HCT116 (cell line): ENCODE results near the gene LRRFIP2. TPM values are rescaled to one million over a fixed set of nuclear protein-coding genes. Genes with fewer than 3 reads are reported as not detected.

Experiments used
- ATAC-seq: fragments of 200-7000 bp; cut with Tn5 transposase; 2 replicates; pipeline ENCODE4 v1.9.1; 2020; ENCODE audit warnings: mild to moderate bottlenecking, moderate library complexity
- BruUV-seq: library from RNA; stranded (reverse); fragments of 400-500 nt; replicated peaks from 2 replicates; lab custom pipeline; 2021; lab: Mats Ljungman, UMichigan
- CTCF ChIA-PET: fragments of 300-600 bp; sonication (Branson Sonifier 250); formaldehyde crosslinking; loops from one replicate; lab custom pipeline; 2021; ENCODE audit warnings: antibody characterized with exemption; lab: Charles Lee
- POLR2A ChIA-PET: fragments of 300-600, 350-600 bp; sonication (Branson Sonifier 250); formaldehyde crosslinking; loops from one replicate; lab custom pipeline; 2021; ENCODE audit warnings: antibody characterized with exemption; lab: Charles Lee
- RAD21 ChIA-PET, 2 experiments: fragments of 300-600 bp; sonication (Branson Sonifier 250); formaldehyde crosslinking; loops; one replicate each; lab custom pipeline; 2023; ENCODE audit warnings: low total read pairs in 2 of 2; ENCODE audit not compliant: uncharacterized antibody in 2 of 2, unreplicated experiment in 2 of 2, low non-redundant PET in 1 of 2; lab: Charles Lee
- DNase-seq: peaks from one replicate; pipeline ENCODE4 v3.0.0-alpha.2; 2010; ENCODE audit warnings: low read depth, low spot score
- H2AFZ ChIP-seq: fragments of 200-600 bp; shearing (Covaris generic), sonication (generic); 2 replicates; pipeline ENCODE4 v1.6.1; 2017; ENCODE audit warnings: low read depth, mixed run types, mixed read lengths, antibody characterized with exemption, low read length; ENCODE audit not compliant: poor library complexity, severe bottlenecking
- H3K27ac ChIP-seq: 2 replicates; pipeline ENCODE4 v1.5.1; 2012; ENCODE audit warnings: low read depth, low read length
- H3K27me3 ChIP-seq: fragments of 200-600 bp; sonication (generic); 2 replicates; pipeline ENCODE4 v1.6.1; 2016; ENCODE audit warnings: mixed run types, low read length, mixed read lengths; ENCODE audit not compliant: insufficient read depth
- H3K36me3 ChIP-seq, 2 experiments: fragments of 200-500 bp in 1 of 2; fragments of 200-600 bp in 1 of 2; sonication (Bioruptor generic) in 1 of 2; sonication (generic) in 1 of 2; 2 replicates each; pipeline versions ENCODE4 v1.5.1 to v1.6.1; 2014 to 2016; ENCODE audit warnings: low read length in 2 of 2, inconsistent platforms in 1 of 2, mixed read lengths in 1 of 2, mixed run types in 1 of 2; ENCODE audit not compliant: insufficient read depth in 2 of 2, control insufficient read depth in 1 of 2
- H3K4me1 ChIP-seq, 2 experiments: fragments of 200-600 bp in 1 of 2; sonication (generic) in 1 of 2; 2 replicates each; pipeline versions ENCODE4 v1.5.1 to v1.6.1; 2012 to 2017; ENCODE audit warnings: low read length in 2 of 2, inconsistent platforms in 1 of 2, mild to moderate bottlenecking in 1 of 2, mixed read lengths in 1 of 2, mixed run types in 1 of 2, moderate library complexity in 1 of 2; ENCODE audit not compliant: insufficient read depth in 2 of 2, control insufficient read depth in 1 of 2
- H3K4me2 ChIP-seq: fragments of 200-600 bp; sonication (generic); 2 replicates; pipeline ENCODE4 v1.6.1; 2017; ENCODE audit warnings: mixed run types, low read length, mixed read lengths
- H3K4me3 ChIP-seq, 2 experiments: fragments of 200-600 bp in 1 of 2; sonication (generic) in 1 of 2; replicated peaks in 1 of 2; 2 replicates each; pipeline ENCODE4 v1.5.1; 2011 to 2016; ENCODE audit warnings: low read length in 2 of 2, control low read depth in 1 of 2, low read depth in 1 of 2, mild to moderate bottlenecking in 1 of 2, mixed read lengths in 1 of 2, mixed run types in 1 of 2
- H3K79me2 ChIP-seq: fragments of 200-600 bp; sonication (generic); 2 replicates; pipeline ENCODE4 v1.6.1; 2017; ENCODE audit warnings: mild to moderate bottlenecking, mixed run types, low read length, moderate library complexity, mixed read lengths; ENCODE audit not compliant: insufficient read depth
- H3K9ac ChIP-seq: fragments of 200-600 bp; sonication (generic); 2 replicates; pipeline ENCODE4 v1.6.1; 2016; ENCODE audit warnings: low read length, mixed read lengths
- H3K9me2 ChIP-seq: fragments of 200-600 bp; sonication (generic), shearing (Covaris generic); 2 replicates; pipeline ENCODE4 v1.6.1; 2017; ENCODE audit warnings: mixed run types, mild to moderate bottlenecking, moderate library complexity; ENCODE audit not compliant: insufficient read depth
- H3K9me3 ChIP-seq, 2 experiments: fragments of 200-500 bp in 1 of 2; fragments of 200-600 bp in 1 of 2; sonication (Bioruptor generic) in 1 of 2; sonication (generic) in 1 of 2; 2 replicates each; pipeline ENCODE4 v1.6.1; 2014 to 2017; ENCODE audit warnings: low read length in 2 of 2, mixed read lengths in 2 of 2, inconsistent platforms in 1 of 2, low read depth in 1 of 2, mild to moderate bottlenecking in 1 of 2, mixed run types in 1 of 2, moderate library complexity in 1 of 2; ENCODE audit not compliant: control insufficient read depth in 1 of 2, insufficient read depth in 1 of 2
- H4K20me1 ChIP-seq: fragments of 200-600 bp; sonication (generic), shearing (Covaris generic); 2 replicates; pipeline ENCODE4 v1.6.1; 2017; ENCODE audit warnings: mixed run types, mild to moderate bottlenecking, moderate library complexity; ENCODE audit not compliant: insufficient read depth
- ATF3 ChIP-seq: IDR thresholded peaks from 2 replicates; pipeline ENCODE4 v1.6.1; 2012
- CBX3 ChIP-seq: IDR thresholded peaks from 2 replicates; pipeline ENCODE4 v1.6.1; 2012; ENCODE audit warnings: low read depth
- CEBPB ChIP-seq: IDR thresholded peaks from 2 replicates; pipeline ENCODE4 v1.6.1; 2012; ENCODE audit warnings: low read depth
- CTCF ChIP-seq, 3 experiments: fragments of 200-600 bp in 1 of 3; sonication (generic) in 1 of 3; IDR thresholded peaks in 2 of 3; conservative IDR thresholded peaks in 1 of 3; 2 replicates each; pipeline ENCODE4 v1.5.1; 2012 to 2017; ENCODE audit warnings: low read depth in 2 of 3, low read length in 2 of 3, antibody characterized with exemption in 1 of 3, borderline replicate concordance in 1 of 3, control low read depth in 1 of 3, mild to moderate bottlenecking in 1 of 3, mixed read lengths in 1 of 3, mixed run types in 1 of 3, moderate library complexity in 1 of 3; ENCODE audit not compliant: insufficient read depth in 1 of 3
- EZH2 ChIP-seq: fragments of 200-600 bp; sonication (generic); IDR thresholded peaks from 2 replicates; pipeline ENCODE4 v1.6.1; 2017; ENCODE audit warnings: antibody characterized with exemption, mixed run types
- EZH2phosphoT487 ChIP-seq: fragments of 200-600 bp; IDR thresholded peaks from 2 replicates; pipeline ENCODE4 v1.6.1; 2018; ENCODE audit warnings: antibody characterized with exemption, borderline replicate concordance
- JUND ChIP-seq: IDR thresholded peaks from 2 replicates; pipeline ENCODE4 v1.6.1; 2012
- MAX ChIP-seq: IDR thresholded peaks from 2 replicates; pipeline ENCODE4 v1.6.1; 2012
- POLR2A ChIP-seq: IDR thresholded peaks from 2 replicates; pipeline ENCODE4 v1.7.0; 2011; ENCODE audit warnings: borderline replicate concordance; ENCODE audit not compliant: insufficient read depth, insufficient read length; ENCODE audit errors: extremely low read depth
- SP1 ChIP-seq: IDR thresholded peaks from 2 replicates; pipeline ENCODE4 v1.6.1; 2012; ENCODE audit warnings: low read depth
- SRF ChIP-seq: IDR thresholded peaks from 2 replicates; pipeline ENCODE4 v1.6.1; 2012; ENCODE audit warnings: low read depth
- YY1 ChIP-seq: IDR thresholded peaks from 2 replicates; pipeline ENCODE4 v1.6.1; 2011; ENCODE audit warnings: low read length, low read depth, moderate library complexity, mild to moderate bottlenecking; ENCODE audit not compliant: insufficient replicate concordance; ENCODE audit errors: extremely low read depth
- intact Hi-C: fragments of 100-400 bp; cut with micrococcal nuclease; formaldehyde crosslinking; loops from 2 replicates; pipeline ENCODE4 v1.10.0; 2022
- total RNA-seq: library from RNA; stranded (reverse); gene quantifications from one replicate; pipeline ENCODE4 v1.2.1, GENCODE V29; 2021; ENCODE audit not compliant: unreplicated experiment

The LRRFIP2 gene
- total RNA-seq, 1 experiment from 2014 or later: 27.0 TPM

- ChIA-PET POLR2A (interaction anchor here (1.4 kb wide), 1 partner anchor 155 kb away, joined by 3 read pairs; the partner anchor contains the start of genes EPM2AIP1 and MLH1), CTCF (no interaction called here), RAD21 (no interaction called here)
- intact Hi-C loops: no loop called here
- no peak overlapping the region for H2AFZ ChIP-seq
- H3K27ac ChIP-seq: no peak overlapping the region
- no peak overlapping the region for H3K9ac ChIP-seq
- peaks cover 7% of the 10 kb centered on the region; the same call in 1 of the 2 replicates for H3K79me2 ChIP-seq
- H3K36me3 ChIP-seq: peaks cover 3 to 5% of the 10 kb centered on the region in 2 experiments; a peak in 1 of 4 replicates
- no TSS peak for BruUV-seq
- no peaks in the 10 kb centered on the region for H3K27me3 ChIP-seq
- H3K4me3 ChIP-seq: no peak overlapping the region
- H3K9me2 ChIP-seq: no peaks in the 10 kb centered on the region
- peaks cover 5% of the 10 kb centered on the region; the same call in 1 of the 2 replicates for H4K20me1 ChIP-seq
- no peaks in the 10 kb centered on the region for H3K4me1 ChIP-seq
- H3K9me3 ChIP-seq: no peaks in the 10 kb centered on the region
- TF ChIP-seq POLR2A: no peak
- TF ChIP-seq SRF: no peak
- no peak for TF ChIP-seq CTCF (IDR thresholded peaks at IDR 0.05 in 2 of 3, conservative IDR thresholded peaks at IDR 0.05 in 1 of 3; ENCODE audit: borderline replicate concordance in 1 of 3, insufficient read depth in 1 of 3, low read depth in 2 of 3, low read length in 2 of 3)
- no peak for TF ChIP-seq JUND
- no peak for TF ChIP-seq CEBPB
- TF ChIP-seq ATF3: no peak
- TF ChIP-seq SP1: no peak
- TF ChIP-seq EZH2phosphoT487: no peak
- no peak for TF ChIP-seq MAX
- no peak for TF ChIP-seq CBX3
- TF ChIP-seq EZH2: no peak
- TF ChIP-seq YY1: no peak
- TF ChIP-seq, all 23 proteins: peak for 0
- ATAC-seq (no peak), DNase-seq (no peak)
- H3K4me2 ChIP-seq: no peak overlapping the region
Observed at GRCh38 chr3:37148208-37148607, 26.2 kb downstream of the LRRFIP2 start.
